HepG2 (cell line): ENCODE data around the gene TACO1. TPM values are rescaled to one million over a fixed set of nuclear protein-coding genes. Genes with fewer than 3 reads are reported as not detected.

Experiments
- ATAC-seq: fragments of 200-7000 bp; cut with Tn5 transposase; 3 replicates; pipeline ENCODE4 v1.9.1; 2020; ENCODE audit warnings: mild to moderate bottlenecking, moderate library complexity
- BruUV-seq: library from RNA; stranded (reverse); fragments of 400-500 nt; replicated peaks from 2 replicates; lab custom pipeline; 2021; lab: Mats Ljungman, UMichigan
- CTCF ChIA-PET: fragments of 300-600 bp; formaldehyde crosslinking; extraction: SDS; loops from one replicate; lab custom pipeline; 2021; ENCODE audit warnings: low total read pairs, inconsistent platforms, low intra/inter-chr PET ratio; lab: Yijun Ruan, JAX
- POLR2A ChIA-PET: fragments of 350-600 bp; sonication (Branson Sonifier 250); formaldehyde crosslinking; loops from one replicate; lab custom pipeline; 2020; ENCODE audit warnings: antibody characterized with exemption, inconsistent platforms; lab: Yijun Ruan, JAX
- DNase-seq: peaks from one replicate; pipeline ENCODE4 v3.0.0-alpha.2; 2015; ENCODE audit warnings: low spot score
- FAIRE-seq: peaks from 3 replicates; lab custom pipeline; 2011; peaks lifted over from hg19 to GRCh38; lab: Jason Lieb, UNC
- H2AFZ ChIP-seq: one replicate; pipeline ENCODE4 v1.6.1; 2011; ENCODE audit warnings: low read length, inconsistent platforms
- H3K27ac ChIP-seq: fragments of 300-600 bp; 3 replicates; pipeline ENCODE4 v1.8.0; 2011; ENCODE audit warnings: mixed run types, mild to moderate bottlenecking, mixed read lengths, low read length, inconsistent platforms; ENCODE audit not compliant: insufficient read depth; ENCODE audit errors: extremely low read length
- H3K27me3 ChIP-seq, 2 experiments: fragments of 200-600 bp in 1 of 2; 2 replicates in 1 of 2; 3 replicates in 1 of 2; pipeline versions ENCODE4 v1.6.0 to v1.8.0; 2011; ENCODE audit warnings: low read length in 2 of 2, mild to moderate bottlenecking in 2 of 2, moderate library complexity in 2 of 2, inconsistent platforms in 1 of 2; ENCODE audit not compliant: insufficient read depth in 2 of 2, control insufficient read depth in 1 of 2
- H3K36me3 ChIP-seq, 2 experiments: fragments of 200-600 bp in 1 of 2; replicated peaks in 1 of 2; 2 replicates in 1 of 2; 3 replicates in 1 of 2; pipeline versions ENCODE4 v1.5.1 to v1.8.0; 2011; ENCODE audit warnings: low read length in 2 of 2, inconsistent platforms in 1 of 2; ENCODE audit not compliant: insufficient read depth in 2 of 2, control insufficient read depth in 1 of 2
- H3K4me1 ChIP-seq: 2 replicates; pipeline ENCODE4 v1.5.1; 2012; ENCODE audit warnings: low read length, inconsistent platforms; ENCODE audit not compliant: insufficient read depth
- H3K4me2 ChIP-seq: 2 replicates; pipeline ENCODE4 v1.6.0; 2011; ENCODE audit warnings: low read depth, low read length, inconsistent platforms
- H3K4me3 ChIP-seq, 3 experiments: fragments of 200-600 bp in 1 of 3; sonication (generic), shearing (Covaris generic) in 1 of 3; replicated peaks in 1 of 3; 2 replicates each; pipeline ENCODE4 v1.5.1; 2011 to 2016; ENCODE audit warnings: low read length in 3 of 3, inconsistent platforms in 2 of 3, low read depth in 2 of 3, mild to moderate bottlenecking in 2 of 3, control low read depth in 1 of 3, mixed read lengths in 1 of 3; ENCODE audit not compliant: insufficient read depth in 1 of 3
- H3K79me2 ChIP-seq: one replicate; pipeline ENCODE4 v1.6.1; 2011; ENCODE audit warnings: low read length, inconsistent platforms; ENCODE audit not compliant: insufficient read depth
- H3K9ac ChIP-seq: 2 replicates; pipeline ENCODE4 v1.6.0; 2011; ENCODE audit warnings: mild to moderate bottlenecking, low read depth, low read length, inconsistent platforms; ENCODE audit not compliant: insufficient read depth
- H3K9me3 ChIP-seq: 2 replicates; pipeline ENCODE4 v1.5.1; 2012; ENCODE audit warnings: mild to moderate bottlenecking, low read length
- H4K20me1 ChIP-seq: 2 replicates; pipeline ENCODE4 v1.6.0; 2011; ENCODE audit warnings: inconsistent platforms, mild to moderate bottlenecking, low read length, moderate library complexity; ENCODE audit not compliant: insufficient read depth
- FOXC1 ChIP-seq: sonication (generic); formaldehyde crosslinking; IDR thresholded peaks from 2 replicates; pipeline ENCODE4 v1.8.0; 2022; ENCODE audit warnings: mild to moderate bottlenecking, missing genetic modification reagents, borderline replicate concordance
- GTF2F1 ChIP-seq: fragments of 150-350 bp; IDR thresholded peaks from 2 replicates; pipeline ENCODE4 v1.6.1; 2014; ENCODE audit warnings: low read length
- MAF1 ChIP-seq: sonication (generic); formaldehyde crosslinking; IDR thresholded peaks from 2 replicates; pipeline ENCODE4 v1.5.0; 2020; ENCODE audit warnings: missing genetic modification reagents, borderline replicate concordance
- MIER3 ChIP-seq: IDR thresholded peaks from 2 replicates; pipeline ENCODE4 v1.6.1; 2016; ENCODE audit warnings: missing compliant biosample characterization, borderline replicate concordance
- RFX3 ChIP-seq: IDR thresholded peaks from 2 replicates; pipeline ENCODE4 v1.6.1; 2016; ENCODE audit warnings: missing biosample characterization, missing genetic modification reagents
- ZBTB3 ChIP-seq: sonication (generic); formaldehyde crosslinking; IDR thresholded peaks from 2 replicates; pipeline ENCODE4 v1.4.0; 2020; ENCODE audit warnings: low read depth, mild to moderate bottlenecking, moderate library complexity, missing genetic modification reagents, borderline replicate concordance
- ZFAT ChIP-seq: sonication (generic); formaldehyde crosslinking; conservative IDR thresholded peaks from 2 replicates; pipeline ENCODE4 v1.8.1; 2023; ENCODE audit warnings: missing genetic modification reagents, inconsistent platforms
- ZFP90 ChIP-seq: sonication (generic); formaldehyde crosslinking; IDR thresholded peaks from 2 replicates; pipeline ENCODE4 v1.8.0; 2022; ENCODE audit warnings: missing genetic modification reagents, mild to moderate bottlenecking, inconsistent platforms, borderline replicate concordance
- ZFY ChIP-seq: sonication (generic); formaldehyde crosslinking; IDR thresholded peaks from 2 replicates; pipeline ENCODE4 v1.4.0; 2020; ENCODE audit warnings: missing genetic modification reagents
- ZNF33B ChIP-seq: sonication (generic); formaldehyde crosslinking; IDR thresholded peaks from 2 replicates; pipeline ENCODE4 v1.5.1; 2020; ENCODE audit warnings: mild to moderate bottlenecking, missing genetic modification reagents
- ZNF703 ChIP-seq: sonication (generic); formaldehyde crosslinking; IDR thresholded peaks from 2 replicates; pipeline ENCODE4 v1.5.1; 2020; ENCODE audit warnings: missing genetic modification reagents, mild to moderate bottlenecking, moderate library complexity, borderline replicate concordance
- ZNF780A ChIP-seq: sonication (generic); formaldehyde crosslinking; IDR thresholded peaks from 2 replicates; pipeline ENCODE4 v1.8.0; 2022; ENCODE audit warnings: mild to moderate bottlenecking, missing genetic modification reagents, moderate library complexity
- ZSCAN9 ChIP-seq: IDR thresholded peaks from 2 replicates; pipeline ENCODE4 v1.6.1; 2016; ENCODE audit warnings: borderline replicate concordance
- WGBS: methylation state at CpG from one replicate; pipeline ENCODE4 v1.1.6; 2017; ENCODE audit warnings: low lambda C conversion rate; 5-methylcytosine and 5-hydroxymethylcytosine counted together
- in situ Hi-C: cut with HindIII; loops from 2 replicates; pipeline ENCODE4 v1.10.0; 2017; ENCODE audit warnings: low pct_unique_long_range_greater_than_20kb; ENCODE audit not compliant: extremely low pct_ligation_motif_present
- intact Hi-C: fragments of 100-400 bp; cut with micrococcal nuclease; formaldehyde crosslinking; loops from one replicate; pipeline ENCODE4 v1.10.0; 2022; ENCODE audit not compliant: unreplicated experiment
- polyA plus RNA-seq, 8 experiments: library from polyadenylated mRNA; depleted of rRNA in 3 of 8; stranded (reverse) in 7 of 8; unstranded in 1 of 8; fragments of >200 nt; fragmentation: Illumina TruSeq in 4 of 8; extraction: Trizol in 4 of 8; gene quantifications; 2 replicates each; pipeline versions ENCODE4 v1.2.1 to v1.2.3, GENCODE V29; 2011 to 2016; ENCODE audit warnings: low read depth in 4 of 8, missing spikeins in 1 of 8, mixed read lengths in 1 of 8; ENCODE audit not compliant: insufficient read depth in 1 of 8
- total RNA-seq, 5 experiments: library from RNA; depleted of rRNA; stranded (reverse); fragments of >200 nt; fragmentation: Illumina TruSeq; extraction: Trizol; gene quantifications; 2 replicates each; pipeline ENCODE4 v1.2.3, GENCODE V29; 2016; ENCODE audit warnings: low read depth in 1 of 5
- TF ChIP-seq, protein P1 (sequence below), 2 experiments: sonication (generic) in 1 of 2; formaldehyde crosslinking in 1 of 2; IDR thresholded peaks; 2 replicates each; pipeline versions ENCODE4 v1.5.1 to v1.6.1; 2011 to 2020; ENCODE audit warnings: borderline replicate concordance in 1 of 2, low read depth in 1 of 2, low read length in 1 of 2, mild to moderate bottlenecking in 1 of 2, missing genetic modification reagents in 1 of 2, moderate library complexity in 1 of 2
- TF ChIP-seq, protein P2 (sequence below): sonication (generic); formaldehyde crosslinking; conservative IDR thresholded peaks from 2 replicates; pipeline ENCODE4 v1.8.0; 2022; ENCODE audit warnings: low read depth, missing genetic modification reagents

The TACO1 gene
- total and polyA plus RNA-seq, 2 of the 13 experiments (the other 11 are each of a cell fraction or from before 2014, with no cell fraction given) = 34.7 to 53.6 TPM

DNA sequence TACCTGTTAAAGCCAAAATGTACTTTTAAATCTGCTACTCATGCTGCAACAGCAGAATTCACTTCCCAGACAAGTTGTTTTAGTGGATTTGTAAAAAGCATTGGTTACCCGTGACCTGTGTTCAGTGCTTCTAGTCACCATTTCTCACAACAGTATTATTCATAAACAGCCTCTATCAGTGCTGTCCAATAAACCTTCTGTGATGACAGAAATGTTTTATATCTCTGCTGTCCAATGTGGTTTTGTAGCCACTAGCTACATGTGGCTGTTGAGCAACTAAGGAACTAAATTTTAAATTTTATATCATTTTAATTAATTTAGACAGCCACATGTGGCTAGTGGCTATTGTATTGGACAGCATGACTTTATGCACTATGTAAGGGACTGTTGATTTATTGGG lies 34.1 kb downstream of the TACO1 start:
- Histone ChIP-seq H4K20me1 (no peaks in the 10 kb centered on the region), H3K4me2 (no peak overlapping the region), H3K36me3 (peaks cover 11 to 39% of the 10 kb centered on the region in 2 experiments), H3K79me2 (no peaks in the 10 kb centered on the region), H2AFZ (no peak overlapping the region), H3K4me3 (no peak overlapping the region), H3K9ac (no peak overlapping the region), H3K4me1 (peaks cover 14% of the 10 kb centered on the region), H3K27me3 (no peaks in the 10 kb centered on the region), H3K27ac (no peak overlapping the region), H3K9me3 (no peaks in the 10 kb centered on the region)
- intact Hi-C loops = no loop called here
- TF ChIP-seq GTF2F1 (no peak), ZFY (CRISPR knock-in tag) (no peak), ZBTB3 (CRISPR knock-in tag) (no peak), RFX3 (no peak), ZFAT (CRISPR knock-in tag) (no peak), ZNF33B (CRISPR knock-in tag) (no peak), ZSCAN9 (no peak)
- DNase-seq (no peak), ATAC-seq (no peak), FAIRE-seq (no peak)
- in situ Hi-C loops = no loop called here
- WGBS = 100% methylated on average over 1 of the region's 1 CpG
- BruUV-seq = no TSS peak
- ChIA-PET POLR2A (interaction anchor here (2.3 kb wide), 1 partner anchor 13 kb away, joined by 6 read pairs; the partner anchor contains the start of gene MAP3K3), CTCF (no interaction called here)

DNA sequence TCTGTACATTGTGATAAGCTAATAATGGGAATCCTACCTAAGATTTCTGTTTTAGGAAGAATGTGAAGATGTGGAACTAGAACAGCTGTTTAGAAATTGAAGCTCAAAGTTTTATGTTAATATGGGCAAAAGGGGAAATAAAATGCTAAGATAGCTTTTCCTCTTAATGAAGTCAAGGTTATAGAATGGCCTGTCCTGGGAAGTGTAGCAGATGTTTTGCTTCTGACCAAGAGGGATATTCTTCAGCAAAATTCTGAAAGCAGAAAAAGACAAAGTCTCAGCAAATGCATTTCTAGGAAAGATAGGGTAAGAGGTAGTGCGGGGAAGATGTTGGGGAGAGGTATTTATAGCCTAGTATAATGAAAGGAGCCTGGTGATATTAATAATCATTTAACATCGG lies 34.6 kb downstream of the TACO1 start:
- BruUV-seq = no TSS peak
- ChIA-PET POLR2A (no interaction called here), CTCF (no interaction called here)
- no peak overlapping the region for H3K4me3 ChIP-seq
- H3K9ac ChIP-seq = no peak overlapping the region
- no peak overlapping the region for H2AFZ ChIP-seq
- no peak overlapping the region for H3K27ac ChIP-seq
- 96% methylated on average over 2 of the region's 2 CpGs for WGBS
- in situ Hi-C loops (no loop called here), intact Hi-C loops (no loop called here)
- no peaks in the 10 kb centered on the region for H4K20me1 ChIP-seq
- ATAC-seq = no peak
- H3K4me1 ChIP-seq = peaks cover 14% of the 10 kb centered on the region
- H3K27me3 ChIP-seq = no peaks in the 10 kb centered on the region
- H3K36me3 ChIP-seq = peaks cover 11 to 39% of the 10 kb centered on the region in 2 experiments
- no peaks in the 10 kb centered on the region for H3K79me2 ChIP-seq
- no peak for DNase-seq
- H3K4me2 ChIP-seq = no peak overlapping the region
- TF ChIP-seq ZFP90 (CRISPR knock-in tag) = no peak
- TF ChIP-seq FOXC1 (CRISPR knock-in tag) = no peak
- no peak for TF ChIP-seq MAF1 (CRISPR knock-in tag)
- TF ChIP-seq ZNF780A (CRISPR knock-in tag) = no peak
- no peak for TF ChIP-seq ZNF703 (CRISPR knock-in tag)
- TF ChIP-seq MIER3 (CRISPR knock-in tag) = no peak
- TF ChIP-seq, protein P1, sequence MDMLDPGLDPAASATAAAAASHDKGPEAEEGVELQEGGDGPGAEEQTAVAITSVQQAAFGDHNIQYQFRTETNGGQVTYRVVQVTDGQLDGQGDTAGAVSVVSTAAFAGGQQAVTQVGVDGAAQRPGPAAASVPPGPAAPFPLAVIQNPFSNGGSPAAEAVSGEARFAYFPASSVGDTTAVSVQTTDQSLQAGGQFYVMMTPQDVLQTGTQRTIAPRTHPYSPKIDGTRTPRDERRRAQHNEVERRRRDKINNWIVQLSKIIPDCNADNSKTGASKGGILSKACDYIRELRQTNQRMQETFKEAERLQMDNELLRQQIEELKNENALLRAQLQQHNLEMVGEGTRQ (IDR thresholded peaks at IDR 0.05; ENCODE audit: low read depth, low read length) = no peak
- TF ChIP-seq, protein P1 (CRISPR knock-in tag; IDR thresholded peaks at IDR 0.05; ENCODE audit: borderline replicate concordance) = no peak
- TF ChIP-seq, protein P2, sequence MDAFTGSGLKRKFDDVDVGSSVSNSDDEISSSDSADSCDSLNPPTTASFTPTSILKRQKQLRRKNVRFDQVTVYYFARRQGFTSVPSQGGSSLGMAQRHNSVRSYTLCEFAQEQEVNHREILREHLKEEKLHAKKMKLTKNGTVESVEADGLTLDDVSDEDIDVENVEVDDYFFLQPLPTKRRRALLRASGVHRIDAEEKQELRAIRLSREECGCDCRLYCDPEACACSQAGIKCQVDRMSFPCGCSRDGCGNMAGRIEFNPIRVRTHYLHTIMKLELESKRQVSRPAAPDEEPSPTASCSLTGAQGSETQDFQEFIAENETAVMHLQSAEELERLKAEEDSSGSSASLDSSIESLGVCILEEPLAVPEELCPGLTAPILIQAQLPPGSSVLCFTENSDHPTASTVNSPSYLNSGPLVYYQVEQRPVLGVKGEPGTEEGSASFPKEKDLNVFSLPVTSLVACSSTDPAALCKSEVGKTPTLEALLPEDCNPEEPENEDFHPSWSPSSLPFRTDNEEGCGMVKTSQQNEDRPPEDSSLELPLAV (CRISPR knock-in tag) = no peak
- no peaks in the 10 kb centered on the region for H3K9me3 ChIP-seq
- FAIRE-seq = no peak
